GM19372 (cell line): Measurements from ENCODE around the gene DCAF7.

Source experiments
- ATAC-seq: cut with Tn5 transposase; IDR thresholded peaks from one replicate; pipeline ENCODE4 v1.9.1; 2021; ENCODE audit warnings: mild to moderate bottlenecking, low read depth, moderate library complexity; ENCODE audit not compliant: unreplicated experiment

Gene DCAF7, protein sequence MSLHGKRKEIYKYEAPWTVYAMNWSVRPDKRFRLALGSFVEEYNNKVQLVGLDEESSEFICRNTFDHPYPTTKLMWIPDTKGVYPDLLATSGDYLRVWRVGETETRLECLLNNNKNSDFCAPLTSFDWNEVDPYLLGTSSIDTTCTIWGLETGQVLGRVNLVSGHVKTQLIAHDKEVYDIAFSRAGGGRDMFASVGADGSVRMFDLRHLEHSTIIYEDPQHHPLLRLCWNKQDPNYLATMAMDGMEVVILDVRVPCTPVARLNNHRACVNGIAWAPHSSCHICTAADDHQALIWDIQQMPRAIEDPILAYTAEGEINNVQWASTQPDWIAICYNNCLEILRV

DNA sequence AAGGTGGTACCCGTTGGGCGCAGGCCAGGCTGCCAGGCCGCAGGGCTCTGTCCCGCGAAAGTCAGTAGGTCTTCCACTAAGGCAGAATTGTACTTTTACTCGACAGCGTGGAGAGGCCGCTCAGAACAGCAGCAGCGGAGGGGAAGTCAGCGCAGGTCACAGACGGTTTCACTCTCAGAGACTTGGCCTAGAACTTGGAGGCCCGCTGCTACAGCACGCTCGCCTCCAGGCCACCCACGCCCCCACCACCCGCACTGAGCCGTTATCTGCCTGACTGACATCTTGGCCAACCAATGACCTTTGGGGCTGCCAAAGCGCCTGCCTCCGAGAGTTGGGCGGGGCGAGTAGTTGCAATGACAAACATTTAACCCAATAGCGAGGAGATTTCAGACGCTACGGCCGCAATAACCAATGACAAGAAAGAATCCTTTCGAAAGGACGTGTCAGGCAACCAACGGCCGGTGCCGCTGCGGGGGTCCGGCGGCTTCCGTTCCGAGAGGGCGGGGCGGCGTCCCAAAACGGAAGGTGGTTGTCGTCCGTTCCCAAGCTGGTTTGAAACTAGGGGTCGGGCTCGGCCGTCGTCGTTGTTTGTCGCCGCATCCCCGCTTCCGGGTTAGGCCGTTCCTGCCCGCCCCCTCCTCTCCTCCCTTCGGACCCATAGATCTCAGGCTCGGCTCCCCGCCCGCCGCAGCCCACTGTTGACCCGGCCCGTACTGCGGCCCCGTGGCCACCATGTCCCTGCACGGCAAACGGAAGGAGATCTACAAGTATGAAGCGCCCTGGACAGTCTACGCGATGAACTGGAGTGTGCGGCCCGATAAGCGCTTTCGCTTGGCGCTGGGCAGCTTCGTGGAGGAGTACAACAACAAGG lies at the start of gene DCAF7:
DCAF7 (plus strand) TSS at position 532 of the 871 bp plus-strand sequence; CDS start at position 733, 201 bp downstream.
- ATAC-seq, result peak; percentile 90

DNA sequence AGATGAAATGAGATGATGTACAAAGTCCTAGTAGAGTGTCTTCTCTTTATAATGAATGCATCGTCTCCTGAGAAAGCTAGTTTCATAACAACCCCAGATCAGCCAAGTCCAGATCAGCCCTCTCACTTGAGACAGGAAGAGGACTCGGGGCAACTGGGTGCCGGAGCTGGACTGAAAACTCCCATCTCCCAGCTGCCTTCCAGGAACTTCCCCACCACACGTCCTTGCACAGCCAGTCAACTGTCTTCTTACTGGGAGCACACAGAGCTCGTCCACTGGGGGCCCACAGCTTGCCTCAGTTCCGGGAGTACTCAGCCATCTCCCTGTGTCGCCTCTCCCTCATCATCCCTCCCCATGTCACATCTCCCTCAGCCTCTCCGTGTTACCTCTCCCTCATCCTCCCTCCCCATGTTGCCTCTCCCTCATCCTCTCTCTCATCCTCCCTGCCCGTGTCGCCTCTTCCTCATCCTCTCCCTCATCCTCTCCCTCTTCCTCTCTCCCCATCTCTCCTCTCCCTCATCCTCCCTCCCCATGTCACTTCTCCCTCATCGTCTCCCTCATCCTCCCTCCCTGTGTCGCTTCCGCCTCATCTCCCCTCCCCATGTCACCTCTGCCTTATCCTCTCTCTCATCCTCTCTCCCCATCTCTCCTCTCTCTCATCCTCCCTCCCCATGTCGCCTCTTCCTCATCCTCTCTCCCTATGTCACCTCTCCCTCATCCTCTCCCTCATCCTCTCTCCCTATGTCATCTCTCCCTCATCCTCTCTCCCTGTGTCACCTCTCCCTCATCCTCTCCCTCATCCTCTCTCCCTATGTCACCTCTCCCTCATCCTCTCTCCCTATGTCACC lies 49.5 kb upstream of the DCAF7 start:
- ATAC-seq, result no peak

DNA sequence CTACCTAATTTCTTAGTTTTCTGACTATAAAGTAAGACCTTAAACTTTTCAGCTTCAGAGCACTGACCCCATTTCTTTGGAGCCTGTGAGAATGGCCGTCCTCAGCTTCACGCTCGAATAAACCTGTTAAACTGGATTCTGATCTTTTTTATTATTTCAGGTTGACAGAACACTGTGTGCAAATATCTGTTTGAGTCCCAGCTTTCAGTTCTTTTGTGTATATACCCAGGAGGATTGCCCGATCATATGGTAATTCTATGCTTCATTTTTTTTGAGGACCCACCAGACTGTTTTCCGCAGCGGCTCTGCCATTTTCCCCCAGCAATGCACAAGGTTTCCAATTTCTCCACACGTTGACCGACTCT lies 47.0 kb upstream of the DCAF7 start:
- no peak for ATAC-seq

DNA sequence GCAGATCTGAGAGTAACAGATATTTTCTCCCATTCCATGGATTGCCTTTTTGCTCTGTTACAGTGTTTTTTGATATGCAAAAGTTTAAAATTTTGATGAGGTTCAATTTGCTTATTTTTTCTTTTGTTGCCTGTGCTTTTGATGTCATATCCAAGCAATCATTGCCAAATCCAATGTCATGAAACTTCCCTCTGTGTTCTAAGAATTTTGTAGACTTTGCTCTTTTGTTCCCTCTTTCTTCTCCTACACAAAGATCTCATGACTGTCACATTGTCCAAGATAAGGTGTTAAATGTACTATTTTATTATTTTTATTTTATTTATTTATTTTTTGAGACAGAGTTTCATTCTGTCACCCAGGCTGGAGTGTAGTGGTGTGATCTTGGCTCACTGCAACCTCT lies 46.0 kb upstream of the DCAF7 start:
- no peak for ATAC-seq

DNA sequence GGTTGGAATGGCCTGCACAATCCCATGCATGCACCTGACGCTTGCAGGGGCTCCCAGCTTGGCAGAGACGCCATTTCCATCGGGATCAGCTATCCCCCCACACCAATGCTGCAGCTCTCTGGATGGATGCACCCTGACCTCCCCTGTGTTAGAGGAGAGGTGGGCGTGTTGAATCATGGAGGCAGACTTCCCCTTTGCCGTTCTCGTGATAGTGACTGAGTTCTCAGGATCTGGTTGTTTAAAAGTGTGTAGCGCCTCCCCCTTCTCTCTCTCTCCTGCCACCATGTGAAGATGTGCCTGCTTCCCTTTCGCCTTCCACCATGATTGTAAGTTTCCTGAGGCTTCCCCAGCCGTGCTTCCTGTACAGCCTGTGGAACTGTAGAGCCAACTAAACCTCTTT lies 44.9 kb upstream of the DCAF7 start:
- ATAC-seq, result no peak

DNA sequence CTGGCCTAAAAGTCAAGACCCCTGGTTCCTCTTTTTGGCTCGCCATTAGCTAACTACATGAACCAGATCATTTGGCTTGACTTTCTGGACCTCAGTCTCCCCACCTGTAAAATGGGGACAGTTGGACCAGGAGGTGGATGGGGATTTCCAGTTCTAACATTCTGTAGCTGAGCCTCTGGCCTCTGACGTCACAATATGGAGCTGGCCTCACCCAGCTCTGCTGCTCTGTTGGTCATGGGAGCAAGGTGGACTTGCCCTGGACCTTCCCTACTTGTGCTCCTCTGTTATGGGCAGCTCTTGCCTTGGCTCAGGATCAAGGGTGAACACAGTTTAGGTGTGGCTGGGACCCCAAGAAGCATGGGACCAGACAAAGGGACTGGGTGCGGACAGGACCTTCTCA lies 43.6 kb upstream of the DCAF7 start:
- ATAC-seq, result no peak

DNA sequence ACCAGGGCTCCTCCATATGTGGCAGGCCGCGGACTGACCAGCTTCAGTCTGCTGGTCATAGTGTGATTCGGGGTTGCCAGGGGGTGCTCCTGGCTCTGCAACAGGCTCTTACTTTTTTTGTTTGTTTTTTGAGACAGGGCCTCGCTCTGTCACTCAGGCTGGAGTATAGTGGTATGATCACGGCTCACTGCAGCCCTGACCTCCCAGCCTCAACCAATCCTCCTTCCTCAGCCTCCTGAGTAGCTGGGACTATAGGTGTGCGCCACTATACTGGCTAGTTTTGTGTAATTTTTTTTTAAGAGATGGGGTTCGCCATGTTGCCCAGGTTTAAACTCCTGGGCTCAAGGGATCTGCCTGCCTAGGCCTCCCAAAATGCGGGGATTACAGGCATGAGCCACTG lies 38.9 kb upstream of the DCAF7 start:
- no peak for ATAC-seq

DNA sequence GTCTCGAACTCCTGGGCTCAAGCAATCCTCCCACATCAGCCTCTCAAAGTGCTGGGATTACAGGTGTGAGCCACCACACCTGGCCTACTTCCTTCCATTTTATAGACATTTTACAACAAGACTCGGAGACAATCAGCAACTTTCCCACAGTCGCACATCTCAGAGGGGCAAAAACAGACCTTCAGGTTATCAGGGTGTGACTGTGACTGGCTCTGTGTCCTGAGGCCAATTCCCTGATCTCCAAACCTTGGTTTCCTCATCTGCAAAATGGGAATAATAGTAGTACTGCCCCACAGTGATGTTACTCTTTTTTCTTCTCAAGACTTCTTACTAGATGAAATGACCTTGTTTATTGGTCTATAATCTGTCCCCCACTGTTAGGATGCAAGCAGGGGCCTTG lies 37.9 kb upstream of the DCAF7 start:
- ATAC-seq, result no peak

DNA sequence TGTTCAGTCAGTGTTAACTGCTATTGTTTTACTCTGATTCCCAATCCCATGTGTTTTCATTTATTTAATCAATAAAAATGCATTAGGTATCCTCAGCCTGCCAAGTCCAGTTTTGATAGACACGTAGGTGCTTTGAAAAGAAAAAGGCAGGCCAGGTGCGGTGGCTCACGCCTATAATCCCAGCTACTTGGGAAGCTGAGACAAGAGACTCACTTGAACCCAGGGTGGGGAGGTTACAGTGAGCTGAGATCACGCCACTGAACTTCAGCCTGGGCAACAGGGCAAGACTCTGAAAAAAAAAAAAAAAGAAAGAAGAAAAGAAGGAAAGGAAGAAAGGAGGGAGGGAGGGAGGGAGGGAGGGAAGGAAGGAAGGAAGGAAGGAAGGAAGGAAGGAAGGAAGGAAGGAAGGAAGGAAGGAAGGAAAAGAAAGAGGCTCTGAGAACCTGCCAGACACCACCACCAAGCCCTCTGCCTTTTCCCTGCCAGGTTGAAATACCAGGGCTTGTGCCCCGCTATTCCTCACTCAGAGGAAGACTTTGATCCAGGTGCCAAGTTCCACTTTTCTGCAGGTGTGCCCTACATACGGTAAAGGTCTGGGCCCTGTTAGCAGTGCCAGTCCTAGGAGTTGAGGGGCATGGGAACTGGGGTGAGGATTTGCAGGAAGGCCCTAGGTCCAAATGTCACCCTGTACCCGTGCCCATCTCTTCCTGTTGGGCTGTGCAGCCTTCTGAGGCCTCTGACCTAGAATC lies 37.2 kb upstream of the DCAF7 start:
- no peak for ATAC-seq

DNA sequence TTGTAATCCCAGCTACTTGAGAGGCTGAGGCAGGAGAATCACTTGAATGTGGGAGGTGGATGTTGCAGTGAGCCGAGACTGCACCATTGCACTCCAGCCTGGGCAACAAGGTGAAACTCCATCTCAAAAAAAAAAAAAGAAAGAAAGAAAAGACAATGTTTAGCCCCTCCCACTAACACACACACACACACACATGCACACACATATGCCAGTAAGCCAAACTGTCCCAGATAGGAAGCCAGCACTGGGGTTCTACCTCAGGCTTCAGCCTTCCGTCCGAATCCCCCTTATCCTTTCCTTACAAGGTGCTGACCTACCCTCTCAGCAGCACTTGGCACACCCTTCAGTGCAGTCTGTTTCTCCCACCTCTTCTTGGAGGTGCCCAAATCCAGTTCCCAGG lies 35.8 kb upstream of the DCAF7 start:
- no peak for ATAC-seq

DNA sequence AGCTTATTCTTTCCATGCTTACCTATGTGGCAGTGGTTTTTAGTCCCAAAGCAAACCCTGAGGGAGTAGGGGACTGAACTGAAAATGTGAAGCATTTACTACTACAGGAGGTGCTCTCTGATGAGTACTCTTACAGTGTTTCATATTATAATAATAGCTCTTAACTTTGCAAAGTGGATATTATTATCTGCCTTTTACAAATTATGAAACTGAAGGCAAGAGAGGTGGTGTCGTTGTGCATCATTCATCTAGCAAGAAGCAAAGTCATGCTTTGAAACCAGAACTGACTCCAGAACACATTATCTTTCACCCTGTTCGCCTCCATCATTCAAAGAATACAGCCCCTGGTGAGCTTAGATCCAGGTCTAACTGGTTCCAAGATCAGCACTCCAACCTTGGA lies 35.3 kb upstream of the DCAF7 start:
- no peak for ATAC-seq

DNA sequence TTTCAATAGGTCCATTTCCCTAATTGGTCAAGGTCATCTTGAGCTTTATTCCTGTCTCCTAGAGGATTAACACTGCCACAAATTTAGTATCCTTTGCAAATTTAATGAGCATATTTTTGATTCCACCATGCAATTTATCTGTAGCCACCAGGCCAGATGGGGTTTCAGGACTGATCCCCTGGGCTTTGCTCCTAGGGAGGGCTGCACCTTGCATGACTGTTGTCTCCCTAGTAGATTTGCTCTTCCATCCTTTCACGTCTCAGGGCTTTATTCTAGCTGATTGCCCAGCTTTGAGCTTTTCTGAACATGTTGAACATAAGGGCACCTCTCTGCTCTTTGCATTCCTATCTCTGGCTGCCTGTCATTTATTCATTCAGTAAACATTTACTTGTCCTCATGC lies 34.9 kb upstream of the DCAF7 start:
- ATAC-seq, result no peak

DNA sequence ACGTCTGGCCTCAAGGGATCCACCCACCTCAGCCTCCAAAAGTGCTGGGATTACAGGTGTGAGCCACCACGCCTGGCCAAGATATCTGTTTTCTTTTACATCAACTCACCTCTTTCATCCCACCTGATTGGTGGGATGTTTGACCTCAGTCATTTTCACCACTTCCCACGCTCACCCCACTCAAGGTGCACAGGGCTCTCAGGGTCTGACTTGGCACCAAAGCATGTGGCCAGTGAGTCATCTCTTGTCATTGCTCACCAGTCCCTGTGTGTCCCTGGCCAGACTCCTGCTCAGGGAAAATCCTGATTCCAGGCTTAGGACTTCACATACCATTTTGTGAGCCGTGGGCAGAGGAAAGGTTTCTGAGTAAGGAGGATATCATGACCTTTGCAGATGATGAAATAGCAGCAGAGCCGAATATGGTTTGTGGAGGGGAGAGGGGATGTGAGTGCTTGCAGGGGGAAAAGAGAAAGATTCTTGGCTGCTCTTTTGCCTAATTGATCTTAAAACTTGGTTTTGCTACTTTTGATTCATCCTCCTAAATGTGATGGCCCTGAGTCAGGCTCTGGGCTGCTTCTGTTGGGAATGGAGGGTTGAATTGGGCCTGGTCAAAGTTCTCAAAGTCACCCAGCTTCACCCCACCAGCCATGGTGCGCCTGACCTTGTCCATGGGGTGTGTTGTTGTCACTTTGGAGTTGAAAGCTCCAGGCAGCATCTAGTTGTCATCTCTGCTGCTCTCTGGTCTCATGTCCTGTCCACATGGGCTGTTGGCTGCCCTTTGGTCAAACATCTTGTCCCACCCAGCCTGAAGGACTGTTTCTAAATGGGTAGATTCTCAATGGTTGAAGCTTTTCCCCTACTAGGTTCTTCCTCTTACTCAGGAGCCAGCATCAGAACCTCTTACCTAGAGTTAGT lies 33.1 kb upstream of the DCAF7 start:
- ATAC-seq, result no peak

DNA sequence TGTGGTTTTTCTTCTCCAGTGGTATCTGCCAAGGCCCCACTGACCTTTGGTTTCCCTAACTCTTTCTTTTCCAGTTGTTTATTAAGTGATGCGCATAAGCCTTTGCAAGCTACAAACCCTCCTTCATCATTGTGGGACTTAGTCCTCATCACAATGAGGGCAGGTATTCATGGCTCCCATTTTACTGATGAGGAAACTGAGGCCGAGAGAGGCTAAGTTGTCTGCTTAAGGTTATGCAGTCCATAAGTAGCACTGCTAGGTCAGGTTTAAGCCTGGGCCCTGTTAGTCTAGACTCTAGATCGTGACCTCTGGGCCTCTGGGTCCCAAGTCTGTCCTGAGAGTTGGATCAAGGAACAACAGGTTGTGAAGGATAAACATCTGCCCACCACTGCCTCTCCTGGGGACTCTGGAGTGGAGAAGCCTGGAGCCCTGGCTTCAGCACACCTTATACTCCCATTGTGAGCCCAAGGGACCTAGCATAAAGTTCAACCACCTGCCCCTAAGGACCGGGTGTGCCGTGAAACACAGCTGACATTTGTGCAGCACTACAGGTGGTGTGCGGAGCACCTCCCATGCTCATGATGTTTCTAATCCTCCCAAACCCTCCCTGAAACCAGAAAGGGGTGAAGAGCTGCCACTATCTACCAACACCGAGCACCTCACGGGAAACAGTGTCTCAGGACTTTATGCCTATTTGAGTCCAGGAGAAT lies 32.3 kb upstream of the DCAF7 start:
- no peak for ATAC-seq

DNA sequence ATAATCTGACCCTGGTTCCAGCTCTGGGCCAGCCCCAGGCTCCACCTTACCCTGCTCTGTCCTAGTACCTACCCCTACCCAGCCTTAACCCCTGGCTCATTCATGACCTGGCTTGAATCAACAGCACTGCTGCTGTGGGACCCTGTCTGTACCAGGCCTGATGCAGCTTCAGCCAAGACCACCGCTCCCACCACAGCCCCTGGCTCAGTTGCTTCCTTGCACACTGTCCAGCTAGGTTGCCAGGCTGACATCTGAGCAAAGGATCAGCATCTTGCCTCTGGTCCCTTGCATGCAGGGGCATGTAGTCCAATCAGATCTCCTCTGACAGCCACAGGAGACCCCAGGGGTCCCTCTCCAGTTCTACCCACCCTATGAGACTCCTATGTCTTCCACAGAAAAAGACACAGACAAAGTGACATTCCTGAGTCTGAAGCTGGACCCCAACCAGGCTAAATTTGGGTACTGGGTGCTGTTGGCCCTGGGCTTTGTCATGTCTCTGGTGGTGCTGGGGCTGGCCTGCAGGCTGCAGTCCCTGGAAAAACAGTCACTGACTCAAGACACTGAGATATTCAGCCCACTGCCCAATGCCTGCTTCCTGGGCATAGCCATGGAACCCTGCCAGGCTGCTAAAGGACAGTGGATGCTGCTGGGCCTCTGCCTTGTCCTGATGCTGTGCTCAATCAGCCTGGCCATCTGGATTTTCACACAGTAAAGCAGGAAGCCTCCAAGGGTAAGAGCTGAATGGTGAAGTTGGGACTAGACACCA lies 31.0 kb upstream of the DCAF7 start:
- ATAC-seq, result no peak

DNA sequence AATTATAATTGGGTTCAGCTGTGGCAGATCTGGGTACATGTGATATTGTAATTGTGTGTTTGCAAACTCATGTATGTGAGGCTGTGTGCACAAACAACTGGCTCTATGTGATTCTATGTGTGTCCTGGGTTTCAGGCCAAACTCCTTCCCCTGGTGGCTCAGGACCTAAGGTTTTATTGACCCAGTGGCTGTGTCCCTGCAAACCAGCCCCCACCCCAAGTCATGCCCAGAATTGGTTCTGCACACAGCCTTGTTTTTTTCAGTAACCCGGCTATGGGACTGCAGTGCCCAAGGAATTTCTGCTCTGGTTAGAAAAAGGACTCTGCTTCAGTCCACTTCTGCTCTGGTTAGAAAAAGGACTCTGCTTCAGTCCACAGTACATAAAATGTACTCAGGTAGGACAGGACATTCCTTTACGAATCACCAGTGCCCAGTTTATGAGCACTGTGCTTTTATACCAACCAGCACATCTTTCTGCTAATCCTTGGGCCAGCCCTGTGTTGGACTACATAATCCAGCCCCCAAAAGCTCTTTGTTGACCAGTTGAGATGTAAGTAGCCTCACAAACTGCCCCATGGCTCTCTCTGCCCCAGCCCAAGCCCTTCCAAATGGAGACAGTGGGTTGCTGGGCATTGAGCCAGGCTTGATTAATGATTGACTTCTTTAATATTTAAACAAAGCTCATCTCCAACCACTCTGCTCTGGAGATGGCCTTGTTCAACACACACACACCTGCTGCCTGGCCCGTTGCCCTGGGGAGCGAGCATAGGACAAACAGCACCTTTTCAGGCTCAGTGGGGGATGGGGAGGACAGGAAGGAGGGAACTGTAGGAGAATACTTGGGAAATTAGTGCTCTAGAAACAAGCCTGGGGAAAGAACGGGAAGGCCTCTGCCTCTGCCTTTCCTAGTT lies 30.1 kb upstream of the DCAF7 start:
- no peak for ATAC-seq

DNA sequence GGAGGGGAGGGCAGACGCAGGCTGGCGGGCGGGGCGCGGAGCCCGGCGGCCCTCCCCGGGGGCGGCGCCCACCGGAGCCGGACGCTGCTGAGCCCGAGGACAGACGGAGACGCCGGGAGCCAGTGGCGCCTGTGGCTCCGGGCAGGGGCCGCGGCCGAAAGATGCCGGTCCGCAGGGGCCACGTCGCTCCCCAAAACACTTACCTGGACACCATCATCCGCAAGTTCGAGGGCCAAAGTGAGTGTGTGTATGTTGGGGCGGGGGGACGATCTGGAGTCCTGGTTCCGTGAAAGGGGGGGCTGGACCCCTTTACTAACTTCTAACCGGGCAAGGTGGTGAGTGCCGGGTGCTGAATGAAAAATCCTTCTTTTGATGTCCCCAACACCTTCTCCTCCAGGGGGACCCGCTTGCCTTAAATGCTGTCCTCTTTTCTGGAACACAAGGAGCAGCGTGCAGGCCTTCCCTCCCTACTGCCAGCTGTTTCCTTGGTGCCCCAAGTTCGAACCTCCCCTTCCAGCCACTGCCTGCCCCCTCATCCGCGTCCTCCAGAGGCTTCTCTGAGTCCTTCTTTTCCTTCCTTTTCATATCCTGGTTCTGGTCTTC lies 26.9 kb upstream of the DCAF7 start, which contains the start of gene KCNH6:
KCNH6 (plus strand) TSS at position 106 of the 603 bp plus-strand sequence; CDS start at position 162, 56 bp downstream.
- no peak for ATAC-seq
